Lung (tissue), 12 donors: ENCODE results near the gene HEY2. TPM values are rescaled to one million over a fixed set of nuclear protein-coding genes. Genes with fewer than 3 reads are reported as not detected.
"Not testable (repeated sequence)": the region's sequence is repeated elsewhere in the genome, so short reads cannot be mapped to it uniquely, and the experiment has no call there.

Experiments used
- ATAC-seq: fragments of 200-7000 bp; cut with Tn5 transposase; one replicate; pipeline ENCODE4 v1.9.1; 2020; ENCODE audit warnings: moderate number of reproducible peaks; ENCODE audit not compliant: insufficient read depth, low FRiP score
- DNase-seq, 3 donors: peaks; one replicate each; pipeline ENCODE4 v3.0.0-alpha.2; 2013 to 2017
- H3K27ac ChIP-seq, 2 donors: one replicate each; pipeline ENCODE4 v1.5.1; 2013; ENCODE audit warnings: mild to moderate bottlenecking in 2 of 2, moderate library complexity in 2 of 2, control low read depth in 1 of 2, inconsistent platforms in 1 of 2, low read depth in 1 of 2, low read length in 1 of 2
- H3K27me3 ChIP-seq, 3 donors: one replicate each; pipeline ENCODE4 v1.5.1; 2013; ENCODE audit warnings: low read length in 2 of 3; ENCODE audit not compliant: control insufficient read depth in 3 of 3, insufficient read depth in 3 of 3
- H3K36me3 ChIP-seq, 4 donors: one replicate each; pipeline ENCODE4 v1.5.1; 2013; ENCODE audit warnings: low read length in 4 of 4, mild to moderate bottlenecking in 1 of 4, moderate library complexity in 1 of 4; ENCODE audit not compliant: control insufficient read depth in 4 of 4, insufficient read depth in 4 of 4
- H3K4me1 ChIP-seq, 5 donors: one replicate each; pipeline ENCODE4 v1.5.1; 2013; ENCODE audit warnings: low read length in 5 of 5, mild to moderate bottlenecking in 2 of 5, moderate library complexity in 1 of 5; ENCODE audit not compliant: control insufficient read depth in 5 of 5, insufficient read depth in 5 of 5
- H3K4me3 ChIP-seq: one replicate; pipeline ENCODE4 v1.5.1; 2013; ENCODE audit warnings: mild to moderate bottlenecking, control low read depth, moderate library complexity
- H3K9ac ChIP-seq, 2 donors: one replicate each; pipeline ENCODE4 v1.5.1; 2013; ENCODE audit warnings: low read length in 2 of 2, control low read depth in 1 of 2; ENCODE audit not compliant: insufficient read depth in 1 of 2
- H3K9me3 ChIP-seq, 4 donors: one replicate each; pipeline ENCODE4 v1.5.1; 2013; ENCODE audit warnings: low read length in 3 of 4, mild to moderate bottlenecking in 1 of 4, moderate library complexity in 1 of 4; ENCODE audit not compliant: control insufficient read depth in 4 of 4, insufficient read depth in 3 of 4
- CTCF ChIP-seq: IDR thresholded peaks from 2 replicates; pipeline ENCODE4 v1.5.1; 2012; ENCODE audit warnings: mild to moderate bottlenecking; ENCODE audit errors: control extremely low read depth, extremely low read depth
- WGBS, 2 donors: extraction: QIAGEN DNeasy Blood & Tissue Kit; methylation state at CpG; one replicate each; pipeline ENCODE4 v1.1.7; 2013; 5-methylcytosine and 5-hydroxymethylcytosine counted together
- polyA plus RNA-seq, 2 donors: library from polyadenylated mRNA; stranded (reverse); fragments of 200-250 nt; gene quantifications; one replicate each; pipeline ENCODE4 v1.2.1, GENCODE V29; 2013
- total RNA-seq, 2 donors: library from RNA; depleted of rRNA in 1 of 2; stranded (reverse); fragments of >200 nt in 1 of 2; gene quantifications; one replicate each; pipeline ENCODE4 v1.2.1, GENCODE V29; 2014 to 2021
- donor health status: control.
- donor health status: control.
- donor health status: Bipolar disorder and iron deficiency.
- donor health status: healthy.
- donor health status: DM: yes; HTN: yes; CAD: no.

Gene HEY2
- total and polyA plus RNA-seq, 4 donors, result 1.0 to 5.2 (median 1.5) TPM

- ATAC-seq (no peak), DNase-seq (no peak)
- 65 to 77% methylated on average over 6 of the region's 6 CpGs for WGBS, 2 donors
- H3K4me1 ChIP-seq, result peaks cover 0 to under 1% (median 0%) of the 10 kb centered on the region in 5 donors
- no peak overlapping the region for H3K9ac ChIP-seq
- no peak for TF ChIP-seq CTCF
- no peaks in the 10 kb centered on the region for H3K27me3 ChIP-seq
- H3K4me3 ChIP-seq, result no peak overlapping the region
- H3K27ac ChIP-seq, result no peak overlapping the region
- no peaks in the 10 kb centered on the region for H3K9me3 ChIP-seq
- no peaks in the 10 kb centered on the region for H3K36me3 ChIP-seq
Measured at GRCh38 chr6:125769147-125769783, 19.8 kb downstream of the HEY2 start.

- Histone ChIP-seq H3K9me3 (no peaks in the 10 kb centered on the region), H3K9ac (no peak overlapping the region), H3K4me1 (no peaks in the 10 kb centered on the region), H3K36me3 (no peaks in the 10 kb centered on the region), H3K27me3 (no peaks in the 10 kb centered on the region), H3K4me3 (no peak overlapping the region), H3K27ac (no peak overlapping the region)
- ATAC-seq, result no peak
- no peak for DNase-seq
- no peak for TF ChIP-seq CTCF
- 76 to 89% methylated on average over 4 of the region's 4 CpGs for WGBS, 2 donors
Measured at GRCh38 chr6:125773387-125774341, 24.2 kb downstream of the HEY2 start.

- ATAC-seq, H3K4me1 ChIP-seq, H3K9me3 ChIP-seq, H3K9ac ChIP-seq, H3K36me3 ChIP-seq, H3K27me3 ChIP-seq, H3K4me3 ChIP-seq, DNase-seq, H3K27ac ChIP-seq: not testable (repeated sequence)
- WGBS, 2 donors, result 72 to 88% methylated on average over 14 of the region's 14 CpGs
Measured at GRCh38 chr6:125776107-125776826, 26.8 kb downstream of the HEY2 start.
